EH (cell line): Measurements from ENCODE around the gene CAMSAP2.
A peak's percentile ranks its signal among the peaks of the same experiment; 100 is the strongest.

Source experiments
- DNase-seq: peaks from one replicate; pipeline ENCODE4 v3.0.0-alpha.2; 2015; ENCODE audit warnings: low read depth

The CAMSAP2 gene

GRCh38 chr1:200885623-200886402 lies 147.1 kb downstream of the CAMSAP2 start:
- DNase-seq, result no peak

- DNase-seq, result no peak
Observed at GRCh38 chr1:200886594-200886993, 147.9 kb downstream of the CAMSAP2 start.

- no peak for DNase-seq
Observed at GRCh38 chr1:200887036-200887435, 148.3 kb downstream of the CAMSAP2 start.

GRCh38 chr1:200887772-200888348 lies 149.2 kb downstream of the CAMSAP2 start:
- no peak for DNase-seq

- no peak for DNase-seq
Observed at GRCh38 chr1:200888349-200888838, 149.7 kb downstream of the CAMSAP2 start.

GRCh38 chr1:200889571-200889970 lies 150.9 kb downstream of the CAMSAP2 start:
- no peak for DNase-seq

GRCh38 chr1:200890027-200890426 lies 151.3 kb downstream of the CAMSAP2 start:
- no peak for DNase-seq

- peak; percentile 65 for DNase-seq
Observed at GRCh38 chr1:200890818-200891773, 152.4 kb downstream of the CAMSAP2 start.

- no peak for DNase-seq
Observed at GRCh38 chr1:200891774-200892157, 153.1 kb downstream of the CAMSAP2 start.

GRCh38 chr1:200892546-200892945 lies 153.9 kb downstream of the CAMSAP2 start:
- no peak for DNase-seq

- no peak for DNase-seq
Observed at GRCh38 chr1:200892958-200893357, 154.3 kb downstream of the CAMSAP2 start.

- DNase-seq, result no peak
Observed at GRCh38 chr1:200893411-200893901, 154.8 kb downstream of the CAMSAP2 start.

GRCh38 chr1:200894712-200895442 lies 156.2 kb downstream of the CAMSAP2 start, which contains the start of gene INAVA:
Gene INAVA (plus strand): TSS chr1:200894900. CDS start chr1:200898401, 3,501 bp downstream.
- no peak for DNase-seq

GRCh38 chr1:200895443-200895789 lies 156.7 kb downstream of the CAMSAP2 start:
- DNase-seq, result no peak

GRCh38 chr1:200895801-200896530 lies 157.3 kb downstream of the CAMSAP2 start:
- DNase-seq, result no peak

- DNase-seq, result no peak
Observed at GRCh38 chr1:200896531-200897196, 158.0 kb downstream of the CAMSAP2 start.

GRCh38 chr1:200897259-200897658 lies 158.6 kb downstream of the CAMSAP2 start:
- DNase-seq, result no peak

- no peak for DNase-seq
Observed at GRCh38 chr1:200899015-200899386, 160.3 kb downstream of the CAMSAP2 start.

- no peak for DNase-seq
Observed at GRCh38 chr1:200899451-200899915, 160.8 kb downstream of the CAMSAP2 start.
